GM23338 (cell line): ENCODE measurements around the gene GRID1. TPM values are rescaled to one million over a fixed set of nuclear protein-coding genes. Genes with fewer than 3 reads are reported as not detected.

Source experiments
- ATAC-seq: fragments of 200-7000 bp; cut with Tn5 transposase; 3 replicates; pipeline ENCODE4 v1.9.1; 2020
- DNase-seq: peaks from one replicate; pipeline ENCODE4 v3.0.0-alpha.2; 2015; ENCODE audit warnings: low spot score
- H2AFZ ChIP-seq: fragments of 200-600 bp; sonication (generic); 2 replicates; pipeline ENCODE4 v1.8.0; 2016; ENCODE audit warnings: antibody characterized with exemption, mild to moderate bottlenecking, moderate library complexity
- H3F3A ChIP-seq: fragments of 200-600 bp; sonication (generic); replicated peaks from 2 replicates; pipeline ENCODE4 v1.8.0; 2017; ENCODE audit warnings: antibody characterized with exemption, mixed run types, low read depth
- H3K27ac ChIP-seq: fragments of 200-600 bp; sonication (generic); 2 replicates; pipeline ENCODE4 v1.6.1; 2016; ENCODE audit warnings: low read depth
- H3K27me3 ChIP-seq: fragments of 200-600 bp; sonication (generic); 2 replicates; pipeline ENCODE4 v1.8.0; 2016; ENCODE audit warnings: mild to moderate bottlenecking, mixed run types, moderate library complexity; ENCODE audit not compliant: insufficient read depth
- H3K36me3 ChIP-seq: fragments of 200-600 bp; sonication (generic); 2 replicates; pipeline ENCODE4 v1.8.0; 2016; ENCODE audit warnings: mild to moderate bottlenecking; ENCODE audit not compliant: insufficient read depth
- H3K4me1 ChIP-seq: fragments of 200-600 bp; sonication (generic); 2 replicates; pipeline ENCODE4 v1.8.0; 2016; ENCODE audit warnings: mild to moderate bottlenecking, moderate library complexity; ENCODE audit not compliant: insufficient read depth
- H3K4me2 ChIP-seq: fragments of 200-600 bp; sonication (generic); 2 replicates; pipeline ENCODE4 v1.7.1; 2017; ENCODE audit warnings: mixed run types
- H3K4me3 ChIP-seq: fragments of 200-600 bp; sonication (generic); 2 replicates; pipeline ENCODE4 v1.6.1; 2016; ENCODE audit warnings: mixed run types
- H3K79me2 ChIP-seq: fragments of 200-600 bp; sonication (generic); replicated peaks from 2 replicates; pipeline ENCODE4 v1.8.0; 2017; ENCODE audit warnings: mild to moderate bottlenecking; ENCODE audit not compliant: insufficient read depth
- H3K9me2 ChIP-seq: fragments of 200-600 bp; sonication (generic); 2 replicates; pipeline ENCODE4 v1.8.0; 2017; ENCODE audit not compliant: insufficient read depth
- H4K20me1 ChIP-seq: fragments of 200-600 bp; sonication (generic); replicated peaks from 2 replicates; pipeline ENCODE4 v1.8.0; 2017; ENCODE audit warnings: mild to moderate bottlenecking; ENCODE audit not compliant: insufficient read depth
- H3K27ac Mint-ChIP-seq: 2 replicates; pipeline ENCODE4 v1.8.0; 2020; ENCODE audit warnings: inconsistent platforms, mild to moderate bottlenecking, moderate library complexity, mixed read lengths
- H3K27me3 Mint-ChIP-seq: 3 replicates; pipeline ENCODE4 v1.8.0; 2022; ENCODE audit warnings: low read depth, mild to moderate bottlenecking, moderate library complexity, mixed read lengths, inconsistent platforms; ENCODE audit not compliant: insufficient read depth, poor library complexity
- H3K36me3 Mint-ChIP-seq: 3 replicates; pipeline ENCODE4 v1.8.0; 2021; ENCODE audit warnings: low read depth, mild to moderate bottlenecking, inconsistent platforms, moderate library complexity, mixed read lengths
- H3K4me1 Mint-ChIP-seq: 3 replicates; pipeline ENCODE4 v1.8.0; 2020; ENCODE audit warnings: mild to moderate bottlenecking, inconsistent platforms, mixed read lengths
- H3K4me3 Mint-ChIP-seq: 3 replicates; pipeline ENCODE4 v1.8.0; 2021; ENCODE audit warnings: moderate library complexity, mild to moderate bottlenecking, inconsistent platforms, mixed read lengths
- H3K9me3 Mint-ChIP-seq: 3 replicates; pipeline ENCODE4 v1.8.0; 2020; ENCODE audit warnings: moderate library complexity, mild to moderate bottlenecking, inconsistent platforms, mixed read lengths
- EZH2 ChIP-seq: fragments of 200-600 bp; sonication (generic); IDR thresholded peaks from one replicate; pipeline ENCODE4 v1.8.0; 2017; ENCODE audit warnings: antibody characterized with exemption, mild to moderate bottlenecking, low read depth; ENCODE audit not compliant: unreplicated experiment
- NANOG ChIP-seq: IDR thresholded peaks from 2 replicates; pipeline ENCODE4 v1.6.1; 2016; ENCODE audit warnings: antibody characterized with exemption, borderline replicate concordance
- POLR2AphosphoS5 ChIP-seq: IDR thresholded peaks from 2 replicates; pipeline ENCODE4 v1.6.1; 2016; ENCODE audit warnings: antibody characterized with exemption, low read depth
- REST ChIP-seq: IDR thresholded peaks from one replicate; pipeline ENCODE4 v1.6.1; 2018; ENCODE audit warnings: antibody characterized with exemption; ENCODE audit not compliant: unreplicated experiment
- ZNF462 ChIP-seq: fragments of 250-450 bp; sonication (Bioruptor Pico); IDR thresholded peaks from 2 replicates; pipeline ENCODE4 v1.5.0; 2020; ENCODE audit warnings: mild to moderate bottlenecking, moderate library complexity
- polyA plus RNA-seq: library from polyadenylated mRNA; unstranded; fragments of >200 nt; fragmentation: Nextera tagmentation; extraction: Ambion mirVana; gene quantifications from 2 replicates; pipeline ENCODE4 v1.2.1, GENCODE V29; 2016
- total RNA-seq: library from RNA; depleted of rRNA; stranded (reverse); fragments of >200 nt; shearing (Covaris generic); gene quantifications from 2 replicates; pipeline ENCODE4 v1.2.3, GENCODE V29; 2014
- TF ChIP-seq, protein P1 (sequence below): IDR thresholded peaks from 2 replicates; pipeline ENCODE4 v1.6.1; 2016; ENCODE audit warnings: antibody characterized with exemption

The GRID1 gene
- total and polyA plus RNA-seq, 2 experiments from 2014 or later, result 0.14 to 0.15 TPM

DNA sequence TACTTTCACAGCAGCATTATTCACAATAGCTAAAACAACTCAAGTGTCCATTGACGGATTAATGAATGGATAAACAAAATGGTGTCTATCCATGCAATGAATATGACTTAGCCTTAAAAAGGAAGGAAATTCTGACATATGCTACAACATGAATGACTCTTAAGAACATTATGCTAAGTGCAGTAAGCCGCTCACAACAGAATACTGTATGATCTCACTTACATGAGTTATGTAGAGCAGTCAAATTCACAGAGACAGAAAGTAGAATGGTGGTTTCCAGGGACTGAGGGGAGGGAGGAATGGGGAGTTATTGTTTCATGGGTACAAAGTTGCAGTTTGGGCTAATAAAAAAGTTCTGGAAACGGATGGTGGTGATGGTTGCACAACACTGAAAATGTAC lies 282.0 kb downstream of the GRID1 start (continued):
- TF ChIP-seq ZNF462 (no peak), REST (no peak), NANOG (no peak), EZH2 (no peak), POLR2AphosphoS5 (no peak)

GRCh38 chr10:86083664-86084175 lies 282.9 kb downstream of the GRID1 start:
- Histone ChIP-seq H3K9me2 (no peaks in the 10 kb centered on the region), H3F3A (no peaks in the 10 kb centered on the region), H3K27me3 (no peaks in the 10 kb centered on the region), H4K20me1 (no peaks in the 10 kb centered on the region), H3K36me3 (no peaks in the 10 kb centered on the region), H3K79me2 (no peaks in the 10 kb centered on the region), H3K4me2 (no peak overlapping the region), H3K27ac (no peak overlapping the region), H3K4me1 (no peaks in the 10 kb centered on the region), H3K4me3 (no peak overlapping the region), H2AFZ (no peak overlapping the region)
- peaks cover 7% of the 10 kb centered on the region for H3K27me3 Mint-ChIP-seq
- H3K9me3 Mint-ChIP-seq, result peaks cover 65% of the 10 kb centered on the region
- DNase-seq (no peak), ATAC-seq (no peak)
- H3K27ac Mint-ChIP-seq, result no peak overlapping the region
- peaks cover 6% of the 10 kb centered on the region; the same call in 2 of the 3 replicates for H3K4me1 Mint-ChIP-seq
- H3K4me3 Mint-ChIP-seq, result no peak overlapping the region
- peaks cover 3% of the 10 kb centered on the region; the same call in 1 of the 3 replicates for H3K36me3 Mint-ChIP-seq
- TF ChIP-seq, protein P1, sequence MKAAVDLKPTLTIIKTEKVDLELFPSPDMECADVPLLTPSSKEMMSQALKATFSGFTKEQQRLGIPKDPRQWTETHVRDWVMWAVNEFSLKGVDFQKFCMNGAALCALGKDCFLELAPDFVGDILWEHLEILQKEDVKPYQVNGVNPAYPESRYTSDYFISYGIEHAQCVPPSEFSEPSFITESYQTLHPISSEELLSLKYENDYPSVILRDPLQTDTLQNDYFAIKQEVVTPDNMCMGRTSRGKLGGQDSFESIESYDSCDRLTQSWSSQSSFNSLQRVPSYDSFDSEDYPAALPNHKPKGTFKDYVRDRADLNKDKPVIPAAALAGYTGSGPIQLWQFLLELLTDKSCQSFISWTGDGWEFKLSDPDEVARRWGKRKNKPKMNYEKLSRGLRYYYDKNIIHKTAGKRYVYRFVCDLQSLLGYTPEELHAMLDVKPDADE, result no peak
- TF ChIP-seq POLR2AphosphoS5 (no peak), EZH2 (no peak)
